ENCODE measurements around the gene CROCC2.

CROCC2 gene

GRCh38 chr2:241039416-241039815 is 133.3 kb downstream of the CROCC2 start:
- Histone ChIP-seq H3K36me3 (no peaks in the 10 kb centered on the region), H3K4me3 (ENCODE audit: low read depth, low read length) (no peak overlapping the region), H3K27me3 (ENCODE audit: insufficient read depth, low read depth, severe bottlenecking) (no peaks in the 10 kb centered on the region), H3K9me3 (ENCODE audit: severe bottlenecking) (no peaks in the 10 kb centered on the region), H3K27ac (no peak overlapping the region)
- TF ChIP-seq, protein P1, sequence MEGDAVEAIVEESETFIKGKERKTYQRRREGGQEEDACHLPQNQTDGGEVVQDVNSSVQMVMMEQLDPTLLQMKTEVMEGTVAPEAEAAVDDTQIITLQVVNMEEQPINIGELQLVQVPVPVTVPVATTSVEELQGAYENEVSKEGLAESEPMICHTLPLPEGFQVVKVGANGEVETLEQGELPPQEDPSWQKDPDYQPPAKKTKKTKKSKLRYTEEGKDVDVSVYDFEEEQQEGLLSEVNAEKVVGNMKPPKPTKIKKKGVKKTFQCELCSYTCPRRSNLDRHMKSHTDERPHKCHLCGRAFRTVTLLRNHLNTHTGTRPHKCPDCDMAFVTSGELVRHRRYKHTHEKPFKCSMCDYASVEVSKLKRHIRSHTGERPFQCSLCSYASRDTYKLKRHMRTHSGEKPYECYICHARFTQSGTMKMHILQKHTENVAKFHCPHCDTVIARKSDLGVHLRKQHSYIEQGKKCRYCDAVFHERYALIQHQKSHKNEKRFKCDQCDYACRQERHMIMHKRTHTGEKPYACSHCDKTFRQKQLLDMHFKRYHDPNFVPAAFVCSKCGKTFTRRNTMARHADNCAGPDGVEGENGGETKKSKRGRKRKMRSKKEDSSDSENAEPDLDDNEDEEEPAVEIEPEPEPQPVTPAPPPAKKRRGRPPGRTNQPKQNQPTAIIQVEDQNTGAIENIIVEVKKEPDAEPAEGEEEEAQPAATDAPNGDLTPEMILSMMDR (IDR thresholded peaks at IDR 0.05; ENCODE audit: low read depth, low read length) = no peak
- no peak for DNase-seq

- Histone ChIP-seq H3K9me3 (ENCODE audit: severe bottlenecking) (peaks cover 7% of the 10 kb centered on the region), H3K27ac (no peak overlapping the region), H3K4me3 (ENCODE audit: low read depth, low read length) (no peak overlapping the region), H3K27me3 (ENCODE audit: insufficient read depth, low read depth, severe bottlenecking) (no peaks in the 10 kb centered on the region), H3K36me3 (no peaks in the 10 kb centered on the region)
- DNase-seq = no peak
- TF ChIP-seq, protein P1 (IDR thresholded peaks at IDR 0.05; ENCODE audit: low read depth, low read length) = no peak
Observed at GRCh38 chr2:241040081-241040803, 134.1 kb downstream of the CROCC2 start.

DNA sequence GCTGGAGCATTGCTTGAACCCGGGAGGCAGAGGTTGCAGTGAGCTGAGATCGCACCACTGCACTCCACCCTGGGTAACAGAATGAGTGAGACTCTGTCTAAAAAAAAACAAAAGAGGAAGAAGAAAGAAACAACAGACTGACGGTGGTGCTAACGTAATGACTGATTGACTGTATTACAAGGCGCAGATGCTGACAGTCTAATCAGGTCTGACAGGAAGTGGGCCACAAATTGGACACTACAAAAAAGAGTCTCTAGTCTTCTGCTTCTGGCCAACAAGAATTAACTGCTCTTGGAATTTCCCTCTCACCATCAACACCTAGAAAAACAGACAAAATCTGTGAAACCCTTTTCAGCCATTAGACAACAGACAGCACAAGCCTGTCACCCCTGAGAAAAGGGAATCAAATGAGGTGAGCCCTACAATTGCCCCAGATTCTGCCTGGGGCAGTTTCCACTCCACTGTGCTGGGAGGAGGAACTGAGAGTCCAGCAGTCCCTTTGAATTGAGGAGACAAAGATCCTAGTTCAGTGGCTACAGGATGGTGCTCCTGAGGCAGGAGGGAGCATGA is 135.5 kb downstream of the CROCC2 start:
- DNase-seq = no peak
- Histone ChIP-seq H3K36me3 (no peaks in the 10 kb centered on the region), H3K27ac (no peak overlapping the region), H3K9me3 (ENCODE audit: severe bottlenecking) (peaks cover 7% of the 10 kb centered on the region), H3K27me3 (ENCODE audit: insufficient read depth, low read depth, severe bottlenecking) (no peaks in the 10 kb centered on the region), H3K4me3 (ENCODE audit: low read depth, low read length) (no peak overlapping the region)
- TF ChIP-seq, protein P1 (IDR thresholded peaks at IDR 0.05; ENCODE audit: low read depth, low read length) = no peak

Data from WERI-Rb-1 (cell line).